PC-3 (cell line): ENCODE measurements around the gene CYP19A1. TPM values are rescaled to one million over a fixed set of nuclear protein-coding genes. Genes with fewer than 3 reads are reported as not detected.

Experiments used
- ATAC-seq: fragments of 200-7000 bp; cut with Tn5 transposase; 2 replicates; pipeline ENCODE4 v1.9.1; 2020; ENCODE audit warnings: mild to moderate bottlenecking, moderate library complexity
- BruUV-seq: library from RNA; stranded (reverse); fragments of 400-500 nt; replicated peaks from 2 replicates; lab custom pipeline; 2021; lab: Mats Ljungman, UMichigan
- CTCF ChIA-PET: fragments of 300-600 bp; sonication (Branson Sonifier 250); formaldehyde crosslinking; loops from one replicate; lab custom pipeline; 2022; ENCODE audit warnings: antibody characterized with exemption; lab: Charles Lee
- POLR2A ChIA-PET: fragments of 300-600 bp; sonication (Branson Sonifier 250); formaldehyde crosslinking; loops from one replicate; lab custom pipeline; 2022; ENCODE audit warnings: antibody characterized with exemption; ENCODE audit not compliant: unreplicated experiment; lab: Charles Lee
- DNase-seq: peaks from one replicate; pipeline ENCODE4 v3.0.0-alpha.2; 2015
- H2AFZ ChIP-seq: fragments of 300-600 bp; sonication (generic); 2 replicates; pipeline ENCODE4 v1.6.0; 2016; ENCODE audit warnings: antibody characterized with exemption, low read length
- H3F3A ChIP-seq: fragments of 300-600 bp; sonication (generic); one replicate; pipeline ENCODE4 v1.6.0; 2017; ENCODE audit warnings: antibody characterized with exemption, low read length, control low read depth, mild to moderate bottlenecking; ENCODE audit not compliant: unreplicated experiment
- H3K27ac ChIP-seq: fragments of 300-600 bp; sonication (generic); 2 replicates; pipeline ENCODE4 v1.5.1; 2016; ENCODE audit warnings: mild to moderate bottlenecking, low read length
- H3K27me3 ChIP-seq: fragments of 300-600 bp; sonication (generic); 2 replicates; pipeline ENCODE4 v1.6.1; 2016; ENCODE audit warnings: low read length, mixed read lengths
- H3K36me3 ChIP-seq: fragments of 300-600 bp; sonication (generic); 2 replicates; pipeline ENCODE4 v1.6.1; 2016; ENCODE audit warnings: low read depth, mixed run types, low read length, mixed read lengths
- H3K4me1 ChIP-seq: fragments of 300-600 bp; sonication (generic); 2 replicates; pipeline ENCODE4 v1.5.1; 2016; ENCODE audit warnings: low read length; ENCODE audit not compliant: insufficient read depth
- H3K4me2 ChIP-seq: fragments of 300-600 bp; sonication (generic); 2 replicates; pipeline ENCODE4 v1.6.0; 2016; ENCODE audit warnings: low read length
- H3K4me3 ChIP-seq: fragments of 300-600 bp; sonication (generic); 2 replicates; pipeline ENCODE4 v1.5.1; 2016; ENCODE audit warnings: mild to moderate bottlenecking, low read length, mixed read lengths
- H3K79me2 ChIP-seq: fragments of 300-600 bp; sonication (generic); 2 replicates; pipeline ENCODE4 v1.6.1; 2017; ENCODE audit warnings: low read length, mixed read lengths
- H3K9ac ChIP-seq: fragments of 300-600 bp; sonication (generic); 2 replicates; pipeline ENCODE4 v1.6.0; 2016; ENCODE audit warnings: mild to moderate bottlenecking, low read length
- H3K9me2 ChIP-seq: fragments of 300-600 bp; sonication (generic); replicated peaks from 2 replicates; pipeline ENCODE4 v1.6.1; 2016; ENCODE audit warnings: mixed run types, low read length, mixed read lengths
- H3K9me3 ChIP-seq: fragments of 300-600 bp; sonication (generic); 2 replicates; pipeline ENCODE4 v1.6.1; 2016; ENCODE audit warnings: low read length, mixed read lengths
- H4K20me1 ChIP-seq: fragments of 300-600 bp; sonication (generic); 2 replicates; pipeline ENCODE4 v1.6.1; 2016; ENCODE audit warnings: low read length, mixed read lengths
- EZH2 ChIP-seq: fragments of 300-600 bp; sonication (generic); IDR thresholded peaks from one replicate; pipeline ENCODE4 v1.6.1; 2017; ENCODE audit warnings: antibody characterized with exemption, mild to moderate bottlenecking, low read length; ENCODE audit not compliant: unreplicated experiment
- EZH2phosphoT487 ChIP-seq: fragments of 300-600 bp; sonication (generic); IDR thresholded peaks from 2 replicates; pipeline ENCODE4 v1.6.1; 2018; ENCODE audit warnings: mild to moderate bottlenecking, antibody characterized with exemption, low read length, borderline replicate concordance
- intact Hi-C: fragments of 100-400 bp; cut with micrococcal nuclease; formaldehyde crosslinking; loops from 2 replicates; pipeline ENCODE4 v1.9.0; 2023
- total RNA-seq: library from RNA; depleted of rRNA; stranded (reverse); fragments of >200 nt; gene quantifications from 2 replicates; pipeline ENCODE4 v1.2.3, GENCODE V29; 2014
- TF ChIP-seq, protein P1 (sequence below): fragments of 300-600 bp; sonication (generic); conservative IDR thresholded peaks from 2 replicates; pipeline ENCODE4 v1.5.1; 2017; ENCODE audit warnings: antibody characterized with exemption, low read depth, mild to moderate bottlenecking, low read length

The CYP19A1 gene
- total RNA-seq, 1 experiment from 2014 or later, result not detected

DNA sequence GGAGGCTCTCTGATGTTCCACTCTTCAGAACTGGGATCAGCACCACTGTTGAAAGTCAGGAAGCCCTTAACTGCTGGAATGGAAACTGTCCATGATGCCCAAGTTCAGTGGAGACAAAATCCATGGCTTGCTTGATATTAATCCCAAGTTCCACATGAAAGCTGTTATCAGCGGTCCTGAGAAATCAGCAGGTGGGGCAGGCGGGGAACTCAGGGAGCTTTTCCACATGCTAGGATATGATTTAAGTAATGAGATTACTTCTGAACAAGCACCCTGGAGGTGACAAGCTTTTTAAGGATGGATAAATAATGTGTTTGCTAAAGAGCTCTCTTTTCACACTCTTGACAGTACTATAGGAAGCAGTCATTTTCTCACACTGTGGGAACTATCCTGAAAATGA is 82.9 kb downstream of the CYP19A1 start:
- ChIA-PET CTCF (no interaction called here), POLR2A (no interaction called here)
- H3K9ac ChIP-seq, result no peak overlapping the region
- ATAC-seq (no peak), DNase-seq (no peak)
- no peak overlapping the region for H3K4me2 ChIP-seq
- no peaks in the 10 kb centered on the region for H4K20me1 ChIP-seq
- no peak overlapping the region for H2AFZ ChIP-seq
- no peaks in the 10 kb centered on the region for H3K4me1 ChIP-seq
- no peaks in the 10 kb centered on the region for H3K79me2 ChIP-seq
- peaks cover 9% of the 10 kb centered on the region for H3K27me3 ChIP-seq
- no peaks in the 10 kb centered on the region for H3K9me2 ChIP-seq
- no TSS peak for BruUV-seq
- no peaks in the 10 kb centered on the region for H3K36me3 ChIP-seq
- TF ChIP-seq, protein P1, sequence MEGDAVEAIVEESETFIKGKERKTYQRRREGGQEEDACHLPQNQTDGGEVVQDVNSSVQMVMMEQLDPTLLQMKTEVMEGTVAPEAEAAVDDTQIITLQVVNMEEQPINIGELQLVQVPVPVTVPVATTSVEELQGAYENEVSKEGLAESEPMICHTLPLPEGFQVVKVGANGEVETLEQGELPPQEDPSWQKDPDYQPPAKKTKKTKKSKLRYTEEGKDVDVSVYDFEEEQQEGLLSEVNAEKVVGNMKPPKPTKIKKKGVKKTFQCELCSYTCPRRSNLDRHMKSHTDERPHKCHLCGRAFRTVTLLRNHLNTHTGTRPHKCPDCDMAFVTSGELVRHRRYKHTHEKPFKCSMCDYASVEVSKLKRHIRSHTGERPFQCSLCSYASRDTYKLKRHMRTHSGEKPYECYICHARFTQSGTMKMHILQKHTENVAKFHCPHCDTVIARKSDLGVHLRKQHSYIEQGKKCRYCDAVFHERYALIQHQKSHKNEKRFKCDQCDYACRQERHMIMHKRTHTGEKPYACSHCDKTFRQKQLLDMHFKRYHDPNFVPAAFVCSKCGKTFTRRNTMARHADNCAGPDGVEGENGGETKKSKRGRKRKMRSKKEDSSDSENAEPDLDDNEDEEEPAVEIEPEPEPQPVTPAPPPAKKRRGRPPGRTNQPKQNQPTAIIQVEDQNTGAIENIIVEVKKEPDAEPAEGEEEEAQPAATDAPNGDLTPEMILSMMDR, result no peak
- TF ChIP-seq EZH2 (no peak), EZH2phosphoT487 (no peak)
- H3K27ac ChIP-seq, result no peak overlapping the region
- H3F3A ChIP-seq, result no peaks in the 10 kb centered on the region
- intact Hi-C loops, result no loop called here
- no peaks in the 10 kb centered on the region for H3K9me3 ChIP-seq
- H3K4me3 ChIP-seq, result no peak overlapping the region

DNA sequence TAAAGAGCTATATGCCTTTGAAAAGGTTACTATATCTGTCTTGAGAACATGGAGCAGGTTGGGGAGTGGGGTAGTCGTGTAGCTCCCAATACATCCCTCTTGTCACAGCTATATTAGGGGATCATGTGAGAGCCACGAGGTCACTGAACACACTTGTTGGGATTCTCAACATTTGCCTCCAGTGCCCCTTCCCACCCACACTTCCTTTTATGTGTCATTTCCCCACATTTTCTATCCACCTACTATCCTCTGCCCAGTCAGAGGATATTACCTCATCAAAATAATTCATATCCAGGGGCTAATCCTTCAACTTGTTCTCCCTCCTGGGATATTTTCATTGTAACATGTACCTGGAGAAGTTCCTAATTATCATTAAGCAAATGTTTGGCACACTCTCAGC is 85.0 kb downstream of the CYP19A1 start:
- BruUV-seq, result no TSS peak
- Histone ChIP-seq H3K27ac (no peak overlapping the region), H4K20me1 (no peaks in the 10 kb centered on the region), H3K4me2 (no peak overlapping the region), H3K9me2 (no peaks in the 10 kb centered on the region), H3F3A (no peaks in the 10 kb centered on the region), H3K79me2 (no peaks in the 10 kb centered on the region), H3K4me1 (no peaks in the 10 kb centered on the region), H3K27me3 (peaks cover 9% of the 10 kb centered on the region; the same call in 1 of the 2 replicates), H3K36me3 (no peaks in the 10 kb centered on the region), H3K9ac (no peak overlapping the region), H3K9me3 (no peaks in the 10 kb centered on the region), H3K4me3 (no peak overlapping the region), H2AFZ (no peak overlapping the region)
- ATAC-seq, result no peak
- TF ChIP-seq, protein P1, result no peak
- TF ChIP-seq EZH2 (no peak), EZH2phosphoT487 (no peak)
- DNase-seq, result no peak
- CTCF ChIA-PET, result no interaction called here
- intact Hi-C loops, result no loop called here
- POLR2A ChIA-PET, result no interaction called here

DNA sequence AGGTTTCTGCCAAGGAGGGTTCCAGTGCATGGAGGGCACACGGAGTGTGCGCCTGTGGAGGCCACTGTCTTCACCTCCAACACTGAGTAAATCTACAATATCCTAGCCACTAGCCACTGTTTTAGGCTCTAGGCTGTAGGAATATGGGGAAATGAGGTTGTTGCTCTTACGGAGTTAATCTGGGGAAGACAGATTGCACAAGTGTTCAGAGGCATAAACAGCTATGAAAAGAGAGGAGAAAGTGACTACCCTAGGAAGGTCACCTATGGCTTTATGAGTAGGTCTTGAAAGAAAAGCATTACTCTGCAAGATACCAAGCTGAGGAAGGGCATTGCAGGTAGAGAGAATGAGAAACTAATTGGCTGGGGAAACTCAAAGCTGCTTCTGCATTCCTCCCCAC is 85.7 kb downstream of the CYP19A1 start:
- Histone ChIP-seq H3K36me3 (no peaks in the 10 kb centered on the region), H3K4me3 (no peak overlapping the region), H3F3A (no peaks in the 10 kb centered on the region), H2AFZ (no peak overlapping the region), H3K9me2 (no peaks in the 10 kb centered on the region), H4K20me1 (no peaks in the 10 kb centered on the region), H3K27me3 (peaks cover 9% of the 10 kb centered on the region; the same call in 1 of the 2 replicates), H3K79me2 (no peaks in the 10 kb centered on the region), H3K4me2 (no peak overlapping the region), H3K4me1 (no peaks in the 10 kb centered on the region), H3K9me3 (no peaks in the 10 kb centered on the region), H3K9ac (no peak overlapping the region), H3K27ac (no peak overlapping the region)
- CTCF ChIA-PET, result no interaction called here
- no TSS peak for BruUV-seq
- ATAC-seq (no peak), DNase-seq (no peak)
- intact Hi-C loops, result no loop called here
- POLR2A ChIA-PET, result no interaction called here
- TF ChIP-seq EZH2phosphoT487 (no peak), EZH2 (no peak)
- TF ChIP-seq, protein P1, result no peak
